ENCODE measurements around the gene PPARD.

The PPARD gene

GRCh38 chr6:35449287-35449881 lies 107.0 kb downstream of the PPARD start:
- H3K36me3 ChIP-seq (ENCODE audit: control insufficient read depth in 1 of 2, insufficient read depth in 2 of 2, low read length in 2 of 2) = no peaks in the 10 kb centered on the region
- H3K27ac ChIP-seq (ENCODE audit: low read length) = no peak overlapping the region
- H3K27me3 ChIP-seq (ENCODE audit: low read depth, low read length) = no peaks in the 10 kb centered on the region
- no peak overlapping the region for H3K4me3 ChIP-seq (ENCODE audit: low read depth in 1 of 2, low read length in 2 of 2)
- peaks cover 0 to 20% of the 10 kb centered on the region in 2 donors for H3K4me1 ChIP-seq (ENCODE audit: control insufficient read depth in 1 of 2, insufficient read depth in 2 of 2, low read length in 2 of 2)
- no peaks in the 10 kb centered on the region for H3K9me3 ChIP-seq (ENCODE audit: control insufficient read depth in 1 of 2, low read length in 2 of 2)

- Histone ChIP-seq H3K36me3 (ENCODE audit: control insufficient read depth in 1 of 2, insufficient read depth in 2 of 2, low read length in 2 of 2) (no peaks in the 10 kb centered on the region), H3K27me3 (ENCODE audit: low read depth, low read length) (no peaks in the 10 kb centered on the region), H3K4me1 (ENCODE audit: control insufficient read depth in 1 of 2, insufficient read depth in 2 of 2, low read length in 2 of 2) (peaks cover 0 to 20% of the 10 kb centered on the region in 2 donors), H3K4me3 (ENCODE audit: low read depth in 1 of 2, low read length in 2 of 2) (peak overlapping the region; percentile 24 to 72), H3K9me3 (ENCODE audit: control insufficient read depth in 1 of 2, low read length in 2 of 2) (no peaks in the 10 kb centered on the region), H3K27ac (ENCODE audit: low read length) (no peak overlapping the region)
Measured at GRCh38 chr6:35451354-35452182, 109.2 kb downstream of the PPARD start.

- H3K27me3 ChIP-seq (ENCODE audit: low read depth, low read length) = no peaks in the 10 kb centered on the region
- no peak within 1 kb of the TSS for H3K27ac ChIP-seq (ENCODE audit: low read length)
- peaks cover 0 to 20% of the 10 kb centered on the region in 2 donors for H3K4me1 ChIP-seq (ENCODE audit: control insufficient read depth in 1 of 2, insufficient read depth in 2 of 2, low read length in 2 of 2)
- no peaks in the 10 kb centered on the region for H3K9me3 ChIP-seq (ENCODE audit: control insufficient read depth in 1 of 2, low read length in 2 of 2)
- peak within 1 kb of the TSS; percentile 63 to 72 for H3K4me3 ChIP-seq (ENCODE audit: low read depth in 1 of 2, low read length in 2 of 2)
- H3K36me3 ChIP-seq (ENCODE audit: control insufficient read depth in 1 of 2, insufficient read depth in 2 of 2, low read length in 2 of 2) = no peaks in the 10 kb centered on the region
Measured at GRCh38 chr6:35452183-35453090, 110.1 kb downstream of the PPARD start, which contains the start of gene FANCE. FANCE (plus strand) TSS chr6:35452338; CDS start chr6:35452546, 208 bp downstream.

GRCh38 chr6:35453236-35453635 lies 110.9 kb downstream of the PPARD start:
- no peak overlapping the region for H3K27ac ChIP-seq (ENCODE audit: low read length)
- peak overlapping the region; percentile 63 to 72 for H3K4me3 ChIP-seq (ENCODE audit: low read depth in 1 of 2, low read length in 2 of 2)

GRCh38 chr6:35454391-35455110 lies 112.2 kb downstream of the PPARD start:
- H3K4me3 ChIP-seq (ENCODE audit: low read depth in 1 of 2, low read length in 2 of 2) = no peak overlapping the region
- no peaks in the 10 kb centered on the region for H3K27me3 ChIP-seq (ENCODE audit: low read depth, low read length)
- H3K9me3 ChIP-seq (ENCODE audit: control insufficient read depth in 1 of 2, low read length in 2 of 2) = no peaks in the 10 kb centered on the region
- no peaks in the 10 kb centered on the region for H3K36me3 ChIP-seq (ENCODE audit: control insufficient read depth in 1 of 2, insufficient read depth in 2 of 2, low read length in 2 of 2)
- H3K4me1 ChIP-seq (ENCODE audit: control insufficient read depth in 1 of 2, insufficient read depth in 2 of 2, low read length in 2 of 2) = peaks cover 0 to 19% of the 10 kb centered on the region in 2 donors
- H3K27ac ChIP-seq (ENCODE audit: low read length) = no peak overlapping the region

More at GRCh38 chr6:35453236-35453635, 110.9 kb downstream of the PPARD start:
- Histone ChIP-seq H3K36me3 (ENCODE audit: control insufficient read depth in 1 of 2, insufficient read depth in 2 of 2, low read length in 2 of 2) (no peaks in the 10 kb centered on the region), H3K27me3 (ENCODE audit: low read depth, low read length) (no peaks in the 10 kb centered on the region), H3K9me3 (ENCODE audit: control insufficient read depth in 1 of 2, low read length in 2 of 2) (no peaks in the 10 kb centered on the region), H3K4me1 (ENCODE audit: control insufficient read depth in 1 of 2, insufficient read depth in 2 of 2, low read length in 2 of 2) (peaks cover 0 to 20% of the 10 kb centered on the region in 2 donors)

- no peaks in the 10 kb centered on the region for H3K27me3 ChIP-seq (ENCODE audit: low read depth, low read length)
- H3K27ac ChIP-seq (ENCODE audit: low read length) = no peak overlapping the region
- H3K9me3 ChIP-seq (ENCODE audit: control insufficient read depth in 1 of 2, low read length in 2 of 2) = no peaks in the 10 kb centered on the region
- H3K4me3 ChIP-seq (ENCODE audit: low read depth in 1 of 2, low read length in 2 of 2) = no peak overlapping the region
- H3K36me3 ChIP-seq (ENCODE audit: control insufficient read depth in 1 of 2, insufficient read depth in 2 of 2, low read length in 2 of 2) = no peaks in the 10 kb centered on the region
- H3K4me1 ChIP-seq (ENCODE audit: control insufficient read depth in 1 of 2, insufficient read depth in 2 of 2, low read length in 2 of 2) = peaks cover 0 to 7% of the 10 kb centered on the region in 2 donors
Measured at GRCh38 chr6:35457907-35458306, 115.5 kb downstream of the PPARD start.

GRCh38 chr6:35461270-35461669 lies 118.9 kb downstream of the PPARD start:
- Histone ChIP-seq H3K9me3 (ENCODE audit: control insufficient read depth in 1 of 2, low read length in 2 of 2) (no peaks in the 10 kb centered on the region), H3K4me3 (ENCODE audit: low read depth in 1 of 2, low read length in 2 of 2) (no peak overlapping the region), H3K4me1 (ENCODE audit: control insufficient read depth in 1 of 2, insufficient read depth in 2 of 2, low read length in 2 of 2) (no peaks in the 10 kb centered on the region), H3K36me3 (ENCODE audit: control insufficient read depth in 1 of 2, insufficient read depth in 2 of 2, low read length in 2 of 2) (peaks cover 0 to 4% of the 10 kb centered on the region in 2 donors), H3K27me3 (ENCODE audit: low read depth, low read length) (no peaks in the 10 kb centered on the region), H3K27ac (ENCODE audit: low read length) (no peak overlapping the region)

GRCh38 chr6:35463292-35463691 lies 120.9 kb downstream of the PPARD start:
- peaks cover 0 to 5% of the 10 kb centered on the region in 2 donors for H3K36me3 ChIP-seq (ENCODE audit: control insufficient read depth in 1 of 2, insufficient read depth in 2 of 2, low read length in 2 of 2)

GRCh38 chr6:35465646-35466045 lies 123.3 kb downstream of the PPARD start:
- Histone ChIP-seq H3K9me3 (ENCODE audit: control insufficient read depth in 1 of 2, low read length in 2 of 2) (no peaks in the 10 kb centered on the region), H3K4me1 (ENCODE audit: control insufficient read depth in 1 of 2, insufficient read depth in 2 of 2, low read length in 2 of 2) (peaks cover 6 to 14% of the 10 kb centered on the region in 2 donors), H3K27ac (ENCODE audit: low read length) (no peak overlapping the region), H3K4me3 (ENCODE audit: low read depth in 1 of 2, low read length in 2 of 2) (no peak overlapping the region), H3K36me3 (ENCODE audit: control insufficient read depth in 1 of 2, insufficient read depth in 2 of 2, low read length in 2 of 2) (peaks cover 5 to 10% of the 10 kb centered on the region in 2 donors), H3K27me3 (ENCODE audit: low read depth, low read length) (no peaks in the 10 kb centered on the region)

More at GRCh38 chr6:35463292-35463691, 120.9 kb downstream of the PPARD start:
- no peaks in the 10 kb centered on the region for H3K27me3 ChIP-seq (ENCODE audit: low read depth, low read length)
- H3K4me1 ChIP-seq (ENCODE audit: control insufficient read depth in 1 of 2, insufficient read depth in 2 of 2, low read length in 2 of 2) = no peaks in the 10 kb centered on the region
- H3K9me3 ChIP-seq (ENCODE audit: control insufficient read depth in 1 of 2, low read length in 2 of 2) = no peaks in the 10 kb centered on the region
- no peak overlapping the region for H3K4me3 ChIP-seq (ENCODE audit: low read depth in 1 of 2, low read length in 2 of 2)
- H3K27ac ChIP-seq (ENCODE audit: low read length) = no peak overlapping the region

- peaks cover 14 to 18% of the 10 kb centered on the region in 2 donors for H3K36me3 ChIP-seq (ENCODE audit: control insufficient read depth in 1 of 2, insufficient read depth in 2 of 2, low read length in 2 of 2)
- peaks cover 11 to 35% of the 10 kb centered on the region in 2 donors for H3K4me1 ChIP-seq (ENCODE audit: control insufficient read depth in 1 of 2, insufficient read depth in 2 of 2, low read length in 2 of 2)
- peak within 1 kb of the TSS; percentile 78 to 84 for H3K4me3 ChIP-seq (ENCODE audit: low read depth in 1 of 2, low read length in 2 of 2)
- H3K27ac ChIP-seq (ENCODE audit: low read length) = peak within 1 kb of the TSS; percentile 71
- no peaks in the 10 kb centered on the region for H3K27me3 ChIP-seq (ENCODE audit: low read depth, low read length)
- no peaks in the 10 kb centered on the region for H3K9me3 ChIP-seq (ENCODE audit: control insufficient read depth in 1 of 2, low read length in 2 of 2)
Measured at GRCh38 chr6:35468181-35468979, 126.0 kb downstream of the PPARD start, which contains the start of gene RPL10A. RPL10A (plus strand) TSS chr6:35468401; CDS start chr6:35468435, 34 bp downstream.

Data from muscle layer of duodenum (tissue), 2 donors.